AG04450 (cell line): ENCODE measurements around the gene PTCSC3. TPM values are rescaled to one million over a fixed set of nuclear protein-coding genes. Genes with fewer than 3 reads are reported as not detected.
A peak's percentile ranks its signal among the peaks of the same experiment; 100 is the strongest.

ENCODE experiments used
- CTCF ChIA-PET: fragments of 300-600, 350-600 bp; formaldehyde crosslinking; extraction: SDS; loops from one replicate; lab custom pipeline; 2022; ENCODE audit warnings: antibody characterized with exemption, inconsistent platforms; lab: Charles Lee
- POLR2A ChIA-PET: fragments of 350-600 bp; formaldehyde crosslinking; extraction: SDS; loops from one replicate; lab custom pipeline; 2021; ENCODE audit warnings: antibody characterized with exemption, inconsistent platforms; lab: Yijun Ruan, JAX
- DNase-seq: peaks from one replicate; pipeline ENCODE4 v3.0.0-alpha.2; 2011; ENCODE audit warnings: low read depth, low spot score
- H3K27ac ChIP-seq: one replicate; pipeline ENCODE4 v1.5.1; 2012; ENCODE audit warnings: low read depth, low read length, control low read depth
- H3K27me3 ChIP-seq: one replicate; pipeline ENCODE4 v1.6.0; 2012; ENCODE audit warnings: low read length; ENCODE audit not compliant: control insufficient read depth, insufficient read depth
- H3K4me3 ChIP-seq: 2 replicates; pipeline ENCODE4 v1.5.1; 2011; ENCODE audit warnings: mild to moderate bottlenecking, low read depth, low read length, control low read depth
- H3K9me3 ChIP-seq: 2 replicates; pipeline ENCODE4 v1.5.1; 2012; ENCODE audit warnings: low read length; ENCODE audit not compliant: control insufficient read depth, insufficient read depth
- CTCF ChIP-seq: IDR thresholded peaks from 2 replicates; pipeline ENCODE4 v1.5.1; 2011; ENCODE audit warnings: low read depth, low read length, control low read depth, inconsistent platforms
- polyA plus RNA-seq: library from polyadenylated mRNA; depleted of rRNA; stranded (reverse); fragments of >200 nt; gene quantifications from 2 replicates; pipeline ENCODE4 v1.2.3, GENCODE V29; 2011

Gene PTCSC3
- polyA plus RNA-seq, 1 experiment: not detected

GRCh38 chr14:36096090-36096489 lies 80.4 kb downstream of the PTCSC3 start:
- ChIA-PET CTCF (interaction anchor here (0.6 to 1.4 kb wide), 5 partner anchors 25 to 277 kb away, joined by 3 to 10 read pairs (median 3); no protein-coding TSS in a partner anchor), POLR2A (no interaction called here)
- no peak for TF ChIP-seq CTCF
- Histone ChIP-seq H3K9me3 (no peaks in the 10 kb centered on the region), H3K27ac (no peak overlapping the region), H3K4me3 (no peak overlapping the region), H3K27me3 (no peaks in the 10 kb centered on the region)
- DNase-seq: no peak

- no peaks in the 10 kb centered on the region for H3K27me3 ChIP-seq
- H3K9me3 ChIP-seq: no peaks in the 10 kb centered on the region
- POLR2A ChIA-PET: no interaction called here
- no peak overlapping the region for H3K4me3 ChIP-seq
- CTCF ChIA-PET: no interaction called here
- no peak overlapping the region for H3K27ac ChIP-seq
- no peak for TF ChIP-seq CTCF
- DNase-seq: no peak
Observed at GRCh38 chr14:36094963-36095362, 81.6 kb downstream of the PTCSC3 start.

DNA sequence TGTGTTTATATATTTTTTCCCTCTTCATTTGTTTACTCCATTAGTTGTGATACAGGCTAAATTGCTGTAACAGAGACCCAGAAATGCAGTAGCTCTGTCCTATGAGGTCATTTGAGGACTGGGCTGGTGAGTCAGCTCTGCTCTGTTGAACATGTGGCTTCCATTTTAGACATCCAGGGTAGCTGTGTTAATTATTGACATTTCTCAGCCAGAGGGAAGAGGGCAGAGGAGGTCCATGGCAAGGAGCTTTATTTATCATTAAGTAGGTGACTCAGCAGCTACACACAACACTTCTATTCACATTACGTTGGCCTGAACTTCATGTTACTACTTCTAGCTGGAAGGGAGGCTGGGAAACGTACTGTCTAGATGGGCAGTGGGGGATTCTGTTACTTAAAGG lies 85.4 kb downstream of the PTCSC3 start:
- DNase-seq: peak; percentile 68
- CTCF ChIA-PET: interaction anchor here (1.0 to 4.4 kb wide), 2 partner anchors 21 to 284 kb away, joined by 3 to 37 read pairs; no protein-coding TSS in a partner anchor
- no peak for TF ChIP-seq CTCF
- Histone ChIP-seq H3K4me3 (no peak overlapping the region), H3K27ac (no peak overlapping the region), H3K27me3 (no peaks in the 10 kb centered on the region), H3K9me3 (no peaks in the 10 kb centered on the region)
- POLR2A ChIA-PET: interaction anchor here (1.1 kb wide), 1 partner anchor 9 kb away, joined by 4 read pairs; no protein-coding TSS in a partner anchor

- no peak for TF ChIP-seq CTCF
- DNase-seq: no peak
- H3K27ac ChIP-seq: no peak overlapping the region
- ChIA-PET POLR2A (no interaction called here), CTCF (interaction anchor here (4.4 kb wide), 1 partner anchor 17 kb away, joined by 37 read pairs; no protein-coding TSS in a partner anchor)
- H3K27me3 ChIP-seq: no peaks in the 10 kb centered on the region
- H3K4me3 ChIP-seq: no peak overlapping the region
- H3K9me3 ChIP-seq: no peaks in the 10 kb centered on the region
Observed at GRCh38 chr14:36087411-36087810, 89.1 kb downstream of the PTCSC3 start.

DNA sequence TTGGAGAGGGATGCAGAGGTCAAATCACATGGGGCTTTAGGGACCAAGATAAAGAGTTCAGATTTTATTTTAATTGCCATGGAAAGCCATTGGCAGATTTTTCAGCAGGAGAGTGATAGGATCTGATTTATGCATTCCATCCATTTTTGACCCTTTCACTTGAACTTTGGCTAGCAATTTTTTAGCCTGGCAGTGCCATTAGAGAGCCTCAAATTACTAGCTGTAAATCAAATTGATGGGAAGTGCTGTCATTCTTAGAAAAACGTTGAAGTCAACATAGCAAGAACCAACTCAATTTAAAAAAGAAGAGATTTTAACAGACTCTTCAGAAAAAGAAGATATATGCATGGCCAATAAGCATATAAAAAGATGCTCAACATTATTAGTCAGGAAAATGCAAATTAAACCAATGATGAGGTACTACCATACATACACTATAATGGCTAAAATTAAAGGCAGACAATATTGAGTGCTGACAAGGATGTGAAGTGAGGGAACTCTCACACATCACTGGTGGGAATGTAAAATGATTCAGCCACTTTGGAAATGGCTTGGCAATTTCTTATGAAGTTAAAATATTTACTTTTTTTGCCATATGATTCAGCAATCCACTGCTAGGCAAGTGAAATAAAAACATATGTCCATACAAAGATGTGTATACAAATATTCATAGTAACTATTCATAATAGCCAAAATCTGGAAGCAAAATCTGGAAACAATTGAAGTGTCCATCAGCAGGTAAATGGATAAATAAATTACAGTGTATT lies 89.7 kb downstream of the PTCSC3 start:
- no peak overlapping the region for H3K4me3 ChIP-seq
- ChIA-PET POLR2A (no interaction called here), CTCF (interaction anchor here (4.4 kb wide), 1 partner anchor 17 kb away, joined by 37 read pairs; no protein-coding TSS in a partner anchor)
- TF ChIP-seq CTCF: no peak
- no peak for DNase-seq
- H3K9me3 ChIP-seq: no peaks in the 10 kb centered on the region
- H3K27me3 ChIP-seq: no peaks in the 10 kb centered on the region
- H3K27ac ChIP-seq: no peak overlapping the region
